Activated CD4-positive, alpha-beta memory T cell treated with anti-CD3 and anti-CD28 coated beads, Interleukin-2, amount 10 ng/mL, durations not matched to agents 7 days and 5 days (primary cell): ENCODE results near the gene HIPK2. TPM values are rescaled to one million over a fixed set of nuclear protein-coding genes. Genes with fewer than 3 reads are reported as not detected.

Experiments used
- CTCF ChIA-PET: fragments of 350-600 bp; sonication (Branson Sonifier 250); formaldehyde crosslinking; loops from one replicate; lab custom pipeline; 2021; ENCODE audit warnings: antibody characterized with exemption, inconsistent platforms; lab: Charles Lee
- POLR2A ChIA-PET: fragments of 350-600 bp; sonication (Branson Sonifier 250); formaldehyde crosslinking; loops from one replicate; lab custom pipeline; 2021; ENCODE audit warnings: antibody characterized with exemption; lab: Charles Lee
- DNase-seq: peaks from one replicate; pipeline ENCODE4 v3.0.0-alpha.2; 2020
- H3K27ac Mint-ChIP-seq: one replicate; pipeline ENCODE4 v1.8.0; 2021; ENCODE audit warnings: mild to moderate bottlenecking, mixed read lengths
- H3K27me3 Mint-ChIP-seq: one replicate; pipeline ENCODE4 v1.8.0; 2021; ENCODE audit warnings: mixed read lengths
- H3K36me3 Mint-ChIP-seq: one replicate; pipeline ENCODE4 v1.8.0; 2021; ENCODE audit warnings: low read depth, mixed read lengths
- H3K4me1 Mint-ChIP-seq: one replicate; pipeline ENCODE4 v1.8.0; 2021; ENCODE audit warnings: mixed read lengths
- H3K4me3 Mint-ChIP-seq: one replicate; pipeline ENCODE4 v1.8.0; 2021; ENCODE audit warnings: mild to moderate bottlenecking, mixed read lengths
- H3K9me3 Mint-ChIP-seq: one replicate; pipeline ENCODE4 v1.8.0; 2021; ENCODE audit warnings: mixed read lengths
- total RNA-seq, 2 experiments: library from RNA; stranded (reverse); gene quantifications; one replicate each; pipeline ENCODE4 v1.2.3, GENCODE V29; 2021

The HIPK2 gene
- total RNA-seq, 2 experiments from 2014 or later, result 24.0 to 25.2 TPM

DNA sequence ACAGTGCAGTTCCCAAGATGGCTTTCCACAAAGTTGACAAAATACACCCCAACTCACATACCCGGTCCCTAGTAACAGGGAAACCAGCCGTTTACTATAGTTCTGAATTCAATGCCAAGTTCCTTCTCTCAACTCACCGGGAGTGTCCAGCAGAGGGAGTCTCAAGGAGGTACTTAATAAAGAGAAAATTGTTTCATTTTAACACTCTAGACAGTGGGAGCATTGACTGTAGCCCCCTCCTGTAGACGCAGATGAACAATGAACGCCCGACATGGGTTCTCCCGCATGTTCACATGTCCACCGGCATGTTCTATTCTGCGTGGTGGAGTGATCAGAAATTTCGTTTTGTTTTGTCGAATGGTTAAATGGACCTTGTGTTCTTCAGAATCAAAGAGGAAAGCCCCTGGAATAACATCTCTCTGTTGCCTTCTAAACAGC, 1.9 kb downstream of the HIPK2 start:
- ChIA-PET CTCF (no interaction called here), POLR2A (no interaction called here)
- H3K4me1 Mint-ChIP-seq, result peaks cover 57% of the 10 kb centered on the region
- H3K4me3 Mint-ChIP-seq, result peak overlapping the region; percentile 98
- peak overlapping the region; percentile 96 for H3K27ac Mint-ChIP-seq
- peaks cover 26% of the 10 kb centered on the region for H3K36me3 Mint-ChIP-seq
- H3K27me3 Mint-ChIP-seq, result peaks cover 17% of the 10 kb centered on the region
- no peaks in the 10 kb centered on the region for H3K9me3 Mint-ChIP-seq
- DNase-seq, result peak; percentile 68

DNA sequence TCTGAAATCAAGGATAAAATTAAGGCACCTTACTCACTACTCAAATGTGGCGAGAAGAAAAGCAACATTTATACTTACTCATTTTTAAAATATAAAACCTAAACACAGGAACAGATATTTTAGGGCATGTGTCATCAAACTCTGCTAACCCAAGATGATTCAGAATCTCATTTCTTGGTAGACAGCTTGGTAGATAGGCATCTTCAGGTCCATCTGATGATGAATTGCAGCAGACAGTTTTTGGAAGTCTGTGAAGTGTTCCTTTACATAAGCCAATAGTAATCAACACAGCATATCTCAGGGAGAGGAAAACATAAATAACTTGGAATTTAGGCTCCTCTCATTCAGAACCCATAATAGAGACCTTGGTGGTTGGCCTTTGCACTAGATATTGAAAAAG, 3.4 kb downstream of the HIPK2 start:
- Mint-ChIP-seq H3K27me3 (peaks cover 9% of the 10 kb centered on the region), H3K9me3 (no peaks in the 10 kb centered on the region), H3K27ac (peak overlapping the region; percentile 54), H3K36me3 (peaks cover 26% of the 10 kb centered on the region), H3K4me1 (peaks cover 67% of the 10 kb centered on the region), H3K4me3 (peak overlapping the region; percentile 11)
- CTCF ChIA-PET, result interaction anchor here (0.9 to 2.4 kb wide), 2 partner anchors 74 to 127 kb away, joined by 4 to 9 read pairs; no protein-coding TSS in a partner anchor
- DNase-seq, result no peak
- POLR2A ChIA-PET, result interaction anchor here (1.2 kb wide), 1 partner anchor 127 kb away, joined by 4 read pairs; no protein-coding TSS in a partner anchor

DNA sequence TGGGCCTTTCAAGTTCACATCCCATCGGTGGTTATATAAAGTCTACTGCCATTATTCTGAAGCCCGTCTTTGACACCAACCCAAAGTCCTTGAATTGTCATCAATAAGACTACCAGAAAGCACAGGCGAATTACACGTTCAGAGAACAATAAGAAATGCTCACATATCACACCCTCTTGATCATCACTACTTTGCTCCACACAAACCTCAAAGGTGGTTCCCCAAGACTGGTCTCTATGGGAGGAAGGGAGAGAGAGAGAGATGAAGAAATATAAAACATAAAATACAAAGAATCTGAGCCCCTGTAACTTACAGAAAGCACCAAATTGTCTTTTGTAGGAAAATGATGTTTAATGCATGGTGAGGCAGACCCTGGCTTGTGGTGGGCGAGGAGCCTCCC, 4.4 kb downstream of the HIPK2 start:
- Mint-ChIP-seq H3K27me3 (peaks cover 2% of the 10 kb centered on the region), H3K36me3 (peaks cover 34% of the 10 kb centered on the region), H3K4me1 (peaks cover 70% of the 10 kb centered on the region), H3K9me3 (no peaks in the 10 kb centered on the region), H3K4me3 (no peak overlapping the region), H3K27ac (peak overlapping the region; percentile 40)
- CTCF ChIA-PET, result interaction anchor here (2.4 kb wide), 1 partner anchor 126 kb away, joined by 9 read pairs; no protein-coding TSS in a partner anchor
- no peak for DNase-seq
- POLR2A ChIA-PET, result interaction anchor here (0.6 kb wide), 1 partner anchor 152 kb away, joined by 4 read pairs; no protein-coding TSS in a partner anchor

DNA sequence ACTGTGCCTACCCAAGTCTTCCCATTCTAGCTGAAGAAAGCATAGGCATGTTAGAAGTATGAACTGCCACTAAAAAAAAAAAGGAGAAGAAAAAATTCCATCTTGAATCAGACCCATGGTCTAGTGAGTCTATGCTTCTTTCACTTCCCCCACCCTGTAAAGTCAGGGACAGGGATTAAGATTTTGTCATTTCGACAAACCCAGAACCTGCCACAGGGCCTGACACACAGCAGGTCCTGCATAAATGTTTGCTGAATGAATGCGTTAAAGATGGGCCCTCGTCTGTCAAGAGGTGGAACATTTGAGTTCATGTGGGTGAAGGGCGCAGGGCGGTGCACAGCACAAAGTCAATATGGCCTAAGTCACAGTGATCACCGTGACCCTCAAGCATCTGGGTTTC, 4.9 kb downstream of the HIPK2 start:
- no peak overlapping the region for H3K4me3 Mint-ChIP-seq
- CTCF ChIA-PET, result interaction anchor here (0.6 to 2.4 kb wide), 2 partner anchors 125 to 345 kb away, joined by 3 to 9 read pairs; no protein-coding TSS in a partner anchor
- no peaks in the 10 kb centered on the region for H3K27me3 Mint-ChIP-seq
- peaks cover 73% of the 10 kb centered on the region for H3K4me1 Mint-ChIP-seq
- no peak overlapping the region for H3K27ac Mint-ChIP-seq
- no peak for DNase-seq
- peaks cover 34% of the 10 kb centered on the region for H3K36me3 Mint-ChIP-seq
- no peaks in the 10 kb centered on the region for H3K9me3 Mint-ChIP-seq
- POLR2A ChIA-PET, result interaction anchor here (0.6 kb wide), 1 partner anchor 152 kb away, joined by 4 read pairs; no protein-coding TSS in a partner anchor

DNA sequence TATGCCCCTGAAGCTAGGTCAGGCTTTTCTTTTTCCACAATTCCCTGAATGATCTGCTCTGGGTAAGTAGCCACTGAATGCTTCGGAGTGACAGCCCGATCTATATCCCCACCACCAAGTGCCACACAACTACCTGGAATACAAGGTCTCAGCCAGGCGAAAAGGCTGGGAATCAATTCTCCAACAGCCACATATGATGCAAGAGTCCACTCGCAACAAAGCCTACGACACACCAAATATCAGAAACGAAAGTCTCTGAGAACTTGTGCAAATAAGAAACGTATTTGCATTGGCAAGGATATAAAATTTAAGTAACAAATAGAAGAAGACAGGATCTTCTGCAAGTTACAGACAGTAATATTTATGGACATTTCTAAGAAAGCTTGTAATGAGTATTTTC, 5.7 kb downstream of the HIPK2 start:
- Mint-ChIP-seq H3K4me3 (no peak overlapping the region), H3K9me3 (no peaks in the 10 kb centered on the region), H3K4me1 (peaks cover 80% of the 10 kb centered on the region), H3K27ac (no peak overlapping the region), H3K36me3 (peaks cover 38% of the 10 kb centered on the region), H3K27me3 (no peaks in the 10 kb centered on the region)
- ChIA-PET POLR2A (no interaction called here), CTCF (interaction anchor here (0.6 to 1.2 kb wide), 2 partner anchors 35 to 344 kb away, joined by 3 to 4 read pairs; no protein-coding TSS in a partner anchor)
- no peak for DNase-seq

DNA sequence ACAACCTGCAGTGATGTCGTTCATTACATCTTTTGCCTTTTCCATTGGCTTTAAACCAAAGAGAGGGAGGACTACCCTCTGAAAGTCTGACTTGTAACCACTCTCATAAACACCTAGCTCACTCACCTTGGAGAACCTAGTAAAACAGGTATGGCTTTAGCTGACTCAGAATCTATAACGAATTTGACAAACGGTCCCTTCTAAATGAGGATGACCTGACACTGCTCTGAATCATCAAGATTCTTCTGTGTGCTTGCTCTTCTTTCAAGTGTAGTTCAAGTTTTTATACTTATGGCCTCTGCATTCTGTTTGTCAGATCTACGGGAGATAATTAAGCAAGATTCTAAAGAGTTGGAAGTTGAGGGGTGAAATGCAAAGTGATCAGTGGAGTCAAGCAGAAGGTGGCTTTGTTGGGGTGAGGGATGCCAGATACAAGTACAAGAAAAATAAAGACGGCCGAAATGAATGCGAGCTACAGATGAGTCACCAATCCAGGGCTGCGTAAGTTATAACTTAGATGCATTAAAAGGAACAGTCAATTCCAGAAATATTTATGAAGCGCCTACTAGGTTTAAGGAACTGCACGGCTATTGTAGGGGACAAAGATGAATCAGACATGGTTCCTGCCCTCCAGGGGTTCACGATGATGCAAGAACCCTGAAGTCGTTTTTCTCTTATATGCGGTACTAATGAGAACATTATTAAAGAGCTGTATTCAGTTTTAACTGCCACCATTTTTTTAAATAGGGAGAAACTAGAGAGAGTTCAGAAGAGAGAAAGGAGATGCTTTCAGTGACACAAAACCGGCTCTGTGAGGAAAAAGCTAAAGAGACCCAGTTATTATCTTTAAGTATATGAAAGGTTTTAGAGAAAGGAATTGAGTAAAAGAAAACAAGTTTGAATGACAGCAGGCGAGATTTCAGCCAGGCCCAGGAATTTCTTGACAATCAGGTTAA, 6.5 kb downstream of the HIPK2 start:
- ChIA-PET POLR2A (no interaction called here), CTCF (interaction anchor here (1.2 to 1.5 kb wide), 2 partner anchors 34 to 231 kb away, joined by 3 to 4 read pairs; no protein-coding TSS in a partner anchor)
- peak overlapping the region; percentile 28 for H3K27ac Mint-ChIP-seq
- DNase-seq, result no peak
- H3K9me3 Mint-ChIP-seq, result no peaks in the 10 kb centered on the region
- H3K36me3 Mint-ChIP-seq, result peaks cover 32% of the 10 kb centered on the region
- H3K4me3 Mint-ChIP-seq, result no peak overlapping the region
- H3K4me1 Mint-ChIP-seq, result peaks cover 86% of the 10 kb centered on the region
- no peaks in the 10 kb centered on the region for H3K27me3 Mint-ChIP-seq

DNA sequence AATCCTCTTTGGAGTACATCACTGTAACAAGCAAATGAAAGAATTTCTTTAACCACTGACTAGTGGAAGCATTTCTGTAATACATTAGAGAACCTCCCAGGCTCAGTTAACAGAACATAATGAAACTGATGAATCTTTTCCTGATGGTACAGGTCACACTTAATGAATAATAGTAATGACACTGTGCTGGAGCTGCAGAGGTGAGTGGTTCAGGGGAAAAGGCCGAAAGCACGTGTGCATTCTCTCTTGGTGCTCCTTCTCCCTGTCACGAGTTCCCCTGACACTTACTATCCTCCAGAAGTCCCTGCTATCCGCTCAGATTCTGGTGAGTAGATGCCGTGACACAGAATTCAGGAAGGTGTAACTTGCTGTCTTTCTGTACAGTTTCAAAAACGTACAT, 8.0 kb downstream of the HIPK2 start:
- POLR2A ChIA-PET, result no interaction called here
- CTCF ChIA-PET, result interaction anchor here (1.0 to 1.5 kb wide), 2 partner anchors 9 to 233 kb away, joined by 3 read pairs; no protein-coding TSS in a partner anchor
- H3K9me3 Mint-ChIP-seq, result no peaks in the 10 kb centered on the region
- H3K4me1 Mint-ChIP-seq, result peaks cover 77% of the 10 kb centered on the region
- no peak overlapping the region for H3K4me3 Mint-ChIP-seq
- peak overlapping the region; percentile 99 for H3K27ac Mint-ChIP-seq
- no peaks in the 10 kb centered on the region for H3K27me3 Mint-ChIP-seq
- peaks cover 41% of the 10 kb centered on the region for H3K36me3 Mint-ChIP-seq
- no peak for DNase-seq

DNA sequence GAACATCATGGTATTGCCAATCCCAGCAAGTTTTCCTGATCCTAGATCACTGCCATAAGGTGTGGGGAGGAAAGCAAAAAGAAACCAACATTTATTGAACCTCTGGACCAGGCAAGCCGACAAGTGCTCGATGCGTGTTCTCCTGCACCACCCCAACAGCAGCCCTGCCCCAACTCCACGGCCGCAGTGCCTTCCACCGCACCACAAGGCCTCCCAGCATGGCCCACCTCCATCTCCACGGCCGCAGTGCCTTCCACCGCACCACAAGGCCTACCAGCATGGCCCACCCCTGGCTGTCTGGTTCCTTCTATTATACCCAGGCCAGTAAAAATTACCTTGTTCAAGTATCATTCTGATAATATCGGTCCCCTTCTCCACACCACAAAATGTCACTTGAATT, 8.7 kb downstream of the HIPK2 start:
- peaks cover 46% of the 10 kb centered on the region for H3K36me3 Mint-ChIP-seq
- H3K9me3 Mint-ChIP-seq, result no peaks in the 10 kb centered on the region
- peaks cover 70% of the 10 kb centered on the region for H3K4me1 Mint-ChIP-seq
- peak overlapping the region; percentile 99 for H3K27ac Mint-ChIP-seq
- ChIA-PET CTCF (interaction anchor here (0.9 to 1.3 kb wide), 2 partner anchors 123 to 150 kb away, joined by 4 to 7 read pairs; no protein-coding TSS in a partner anchor), POLR2A (interaction anchor here (1.9 to 2.8 kb wide), 2 partner anchors 9 to 31 kb away, joined by 5 to 20 read pairs; partner anchors contain the start of gene HIPK2)
- DNase-seq, result no peak
- no peaks in the 10 kb centered on the region for H3K27me3 Mint-ChIP-seq
- H3K4me3 Mint-ChIP-seq, result no peak overlapping the region

DNA sequence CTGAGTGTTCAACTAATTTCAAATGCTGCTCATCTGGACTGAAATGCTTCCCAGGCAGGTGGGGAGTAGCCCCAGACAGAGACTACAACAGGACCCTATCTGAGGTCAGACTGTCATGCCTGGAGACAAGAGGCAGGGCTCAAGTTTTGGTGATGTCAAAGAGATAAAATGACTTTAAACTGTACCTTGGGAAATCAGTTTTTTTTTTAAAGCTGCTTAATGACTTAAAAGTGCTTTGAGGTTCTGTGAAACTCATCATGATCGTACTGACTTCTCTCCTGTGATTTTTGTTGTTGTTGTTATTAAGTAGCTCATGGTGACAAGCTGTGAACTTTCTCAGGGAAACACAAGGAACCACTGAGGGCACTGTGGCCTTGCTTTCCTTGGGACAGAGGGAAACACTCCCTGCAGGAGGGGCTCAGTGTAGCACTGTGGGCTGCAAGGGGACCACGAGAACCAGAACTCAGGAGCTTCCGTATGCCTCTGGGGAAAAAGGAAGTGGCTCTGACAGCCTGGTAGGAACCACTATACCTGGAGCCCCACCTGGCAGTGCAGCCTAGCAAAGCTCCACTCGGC, 9.5 kb downstream of the HIPK2 start:
- peaks cover 68% of the 10 kb centered on the region for H3K4me1 Mint-ChIP-seq
- POLR2A ChIA-PET, result interaction anchor here (0.8 to 2.8 kb wide), 6 partner anchors 10 to 121 kb away, joined by 3 to 20 read pairs (median 5); partner anchors contain the start of gene HIPK2
- H3K36me3 Mint-ChIP-seq, result peaks cover 42% of the 10 kb centered on the region
- H3K9me3 Mint-ChIP-seq, result no peaks in the 10 kb centered on the region
- H3K4me3 Mint-ChIP-seq, result no peak overlapping the region
- peak overlapping the region; percentile 99 for H3K27ac Mint-ChIP-seq
- CTCF ChIA-PET, result interaction anchor here (0.6 to 1.3 kb wide), 5 partner anchors 10 to 150 kb away, joined by 3 to 7 read pairs (median 4); partner anchors contain the start of gene HIPK2
- H3K27me3 Mint-ChIP-seq, result no peaks in the 10 kb centered on the region
- DNase-seq, result no peak

DNA sequence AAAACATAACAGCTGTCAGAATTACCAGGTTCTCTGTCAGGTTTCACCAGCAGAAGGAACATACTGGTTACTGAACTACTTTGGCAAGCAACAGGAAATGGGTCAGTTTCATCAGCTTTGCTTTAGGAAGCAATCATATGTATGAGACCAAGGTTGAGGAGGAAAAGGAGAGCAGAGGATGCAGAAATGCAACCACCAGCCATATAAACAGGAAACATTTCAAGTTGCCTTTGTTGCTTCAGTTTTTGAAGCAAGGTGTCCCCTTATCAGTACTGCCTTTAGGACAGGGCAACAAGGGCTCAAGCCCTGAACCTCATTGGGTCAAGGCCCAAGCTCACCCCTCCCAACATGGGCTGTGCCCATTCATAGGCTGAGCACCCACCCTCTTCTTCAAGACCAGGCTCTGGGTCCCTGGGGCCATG, 10.2 kb downstream of the HIPK2 start:
- ChIA-PET POLR2A (interaction anchor here (0.9 to 2.8 kb wide), 8 partner anchors 10 to 132 kb away, joined by 3 to 20 read pairs (median 5); partner anchors contain the start of gene HIPK2), CTCF (interaction anchor here (1.3 to 1.4 kb wide), 2 partner anchors 11 to 149 kb away, joined by 4 read pairs; partner anchors contain the start of gene HIPK2)
- Mint-ChIP-seq H3K27ac (peak overlapping the region; percentile 99), H3K4me3 (peak overlapping the region; percentile 50), H3K36me3 (peaks cover 45% of the 10 kb centered on the region), H3K27me3 (no peaks in the 10 kb centered on the region), H3K9me3 (no peaks in the 10 kb centered on the region), H3K4me1 (peaks cover 68% of the 10 kb centered on the region)
- peak; percentile 30 for DNase-seq

DNA sequence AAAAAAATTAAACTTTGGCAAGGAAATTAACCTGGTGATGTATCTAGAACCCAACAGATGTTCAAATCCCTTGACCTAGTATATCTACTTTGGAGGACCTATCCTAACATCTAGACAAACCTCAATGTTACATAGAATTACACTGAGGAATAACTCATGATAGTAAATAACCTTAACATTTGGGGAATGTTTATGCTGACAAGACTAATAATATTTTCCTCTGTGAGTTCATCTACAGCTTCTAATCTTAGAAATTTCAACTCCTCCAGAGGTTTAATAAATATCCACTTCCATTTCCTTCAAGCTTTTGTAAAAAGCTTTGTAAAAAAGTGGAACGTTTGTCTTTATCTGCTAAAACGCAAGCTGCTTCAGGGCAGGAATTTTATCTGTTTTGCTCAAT, 12.7 kb downstream of the HIPK2 start:
- ChIA-PET POLR2A (no interaction called here), CTCF (no interaction called here)
- Mint-ChIP-seq H3K9me3 (no peaks in the 10 kb centered on the region), H3K27me3 (no peaks in the 10 kb centered on the region), H3K4me3 (no peak overlapping the region), H3K36me3 (peaks cover 45% of the 10 kb centered on the region), H3K27ac (no peak overlapping the region), H3K4me1 (peaks cover 52% of the 10 kb centered on the region)
- DNase-seq, result no peak

DNA sequence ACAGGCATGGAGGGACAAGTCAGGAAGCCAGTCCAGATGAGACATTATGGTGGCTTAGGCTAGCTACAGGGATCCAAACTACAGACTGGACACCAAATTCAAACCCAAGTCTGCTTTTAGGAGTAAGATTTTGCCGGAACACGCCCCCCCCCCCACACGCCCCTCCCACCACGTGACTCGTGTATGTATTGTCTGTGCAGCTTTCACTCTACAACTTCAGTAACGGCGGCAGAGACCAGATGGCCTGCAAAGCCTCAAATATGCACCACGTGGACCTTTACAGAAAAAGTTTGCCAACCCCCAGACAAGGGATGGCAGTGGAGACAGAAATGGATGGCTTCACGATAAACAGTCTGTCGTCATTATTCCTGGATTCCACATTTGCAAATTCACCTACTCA, 14.5 kb downstream of the HIPK2 start:
- Mint-ChIP-seq H3K4me1 (peaks cover 36% of the 10 kb centered on the region), H3K36me3 (peaks cover 37% of the 10 kb centered on the region)

More for the DNA sequence above, 14.5 kb downstream of the HIPK2 start:
- Mint-ChIP-seq H3K4me3 (no peak overlapping the region), H3K27me3 (no peaks in the 10 kb centered on the region), H3K27ac (no peak overlapping the region), H3K9me3 (no peaks in the 10 kb centered on the region)
- CTCF ChIA-PET, result no interaction called here
- no peak for DNase-seq
- POLR2A ChIA-PET, result interaction anchor here (1.1 kb wide), 1 partner anchor 15 kb away, joined by 3 read pairs; no protein-coding TSS in a partner anchor
